ENCODE results near the gene MCCC1. TPM values are rescaled to one million over a fixed set of nuclear protein-coding genes. Genes with fewer than 3 reads are reported as not detected.
A peak's percentile ranks its signal among the peaks of the same experiment; 100 is the strongest.
"Not testable (repeated sequence)": the region's sequence is repeated elsewhere in the genome, so short reads cannot be mapped to it uniquely, and the experiment has no call there.

Gene MCCC1
- total RNA-seq, 3 donors from 2014 or later (not counting 1 experiment from before 2014, with no cell fraction given) = 18.4 to 23.0 (median 21.7) TPM

GRCh38 chr3:183116025-183116614 lies 16.8 kb upstream of the MCCC1 start:
- H3K4me3 Mint-ChIP-seq = peak overlapping the region; percentile 49
- ATAC-seq (peak in 1 of 3 donors; percentile 45), DNase-seq (peak in 1 of 2 donors; percentile 72)
- H3K4me1 ChIP-seq (ENCODE audit: control insufficient read depth, insufficient read depth, low read length) = peaks cover 11% of the 10 kb centered on the region
- no peak overlapping the region for H3K4me3 ChIP-seq (ENCODE audit: low read length)
- no peaks in the 10 kb centered on the region for H3K36me3 Mint-ChIP-seq
- H3K27me3 Mint-ChIP-seq (ENCODE audit: low read depth in 2 of 2) = peaks cover 14 to 16% of the 10 kb centered on the region in 2 donors
- no peaks in the 10 kb centered on the region for H3K9me3 ChIP-seq (ENCODE audit: control insufficient read depth, insufficient read depth, low read length)
- H3K36me3 ChIP-seq (ENCODE audit: control insufficient read depth, insufficient read depth, low read length) = no peaks in the 10 kb centered on the region
- H3K4me1 Mint-ChIP-seq = peaks cover 0 to 5% of the 10 kb centered on the region in 2 donors
- peaks cover 5% of the 10 kb centered on the region for H3K27me3 ChIP-seq (ENCODE audit: control insufficient read depth, insufficient read depth, low read length)
- no peak overlapping the region for H3K27ac ChIP-seq (ENCODE audit: low read length)
- TF ChIP-seq CTCF (IDR thresholded peaks at IDR 0.05) = no peak
- no peaks in the 10 kb centered on the region for H3K9me3 Mint-ChIP-seq
- no peak overlapping the region for H3K27ac Mint-ChIP-seq
- intact Hi-C loops (cut with micrococcal nuclease) = no loop called here
- WGBS (ENCODE audit: insufficient coverage) = under 1% methylated on average over 25 of the region's 25 CpGs

GRCh38 chr3:183114384-183115178 lies 15.3 kb upstream of the MCCC1 start:
- H3K9me3 ChIP-seq (ENCODE audit: control insufficient read depth, insufficient read depth, low read length) = no peaks in the 10 kb centered on the region
- H3K9me3 Mint-ChIP-seq = no peaks in the 10 kb centered on the region
- DNase-seq (no peak), ATAC-seq (no peak)
- no peak overlapping the region for H3K27ac ChIP-seq (ENCODE audit: low read length)
- WGBS (ENCODE audit: insufficient coverage) = 78% methylated on average over 12 of the region's 13 CpGs
- no peak overlapping the region for H3K27ac Mint-ChIP-seq
- H3K36me3 ChIP-seq (ENCODE audit: control insufficient read depth, insufficient read depth, low read length) = no peaks in the 10 kb centered on the region
- no peak for TF ChIP-seq CTCF (IDR thresholded peaks at IDR 0.05)
- peaks cover 11% of the 10 kb centered on the region for H3K4me1 ChIP-seq (ENCODE audit: control insufficient read depth, insufficient read depth, low read length)
- H3K4me3 Mint-ChIP-seq = no peak overlapping the region
- H3K27me3 ChIP-seq (ENCODE audit: control insufficient read depth, insufficient read depth, low read length) = peaks cover 3% of the 10 kb centered on the region
- H3K27me3 Mint-ChIP-seq (ENCODE audit: low read depth in 2 of 2) = peaks cover 16 to 17% of the 10 kb centered on the region in 2 donors
- no peaks in the 10 kb centered on the region for H3K36me3 Mint-ChIP-seq
- H3K4me3 ChIP-seq (ENCODE audit: low read length) = no peak overlapping the region
- peaks cover 0 to 5% of the 10 kb centered on the region in 2 donors for H3K4me1 Mint-ChIP-seq
- intact Hi-C loops (cut with micrococcal nuclease) = no loop called here

- H3K36me3 Mint-ChIP-seq; H3K4me1 ChIP-seq (ENCODE audit: control insufficient read depth, insufficient read depth, low read length); H3K9me3 ChIP-seq (ENCODE audit: control insufficient read depth, insufficient read depth, low read length); H3K4me3 Mint-ChIP-seq; H3K27me3 ChIP-seq (ENCODE audit: control insufficient read depth, insufficient read depth, low read length); H3K27ac Mint-ChIP-seq; H3K9me3 Mint-ChIP-seq; ATAC-seq; H3K4me3 ChIP-seq (ENCODE audit: low read length); intact Hi-C loops (cut with micrococcal nuclease); H3K4me1 Mint-ChIP-seq; H3K27ac ChIP-seq (ENCODE audit: low read length); DNase-seq; H3K36me3 ChIP-seq (ENCODE audit: control insufficient read depth, insufficient read depth, low read length): not testable (repeated sequence)
- H3K27me3 Mint-ChIP-seq (ENCODE audit: low read depth in 2 of 2) = peaks cover 2 to 11% of the 10 kb centered on the region in 2 donors
- no CpG with 5 or more reads among the region's 1 CpG for WGBS (ENCODE audit: insufficient coverage)
Observed at GRCh38 chr3:183109847-183110246, 10.6 kb upstream of the MCCC1 start.

GRCh38 chr3:183108470-183108869 lies 9.2 kb upstream of the MCCC1 start:
- Histone ChIP-seq H3K4me1 (ENCODE audit: control insufficient read depth, insufficient read depth, low read length) (no peaks in the 10 kb centered on the region), H3K27ac (ENCODE audit: low read length) (no peak overlapping the region), H3K27me3 (ENCODE audit: control insufficient read depth, insufficient read depth, low read length) (no peaks in the 10 kb centered on the region), H3K9me3 (ENCODE audit: control insufficient read depth, insufficient read depth, low read length) (no peaks in the 10 kb centered on the region), H3K4me3 (ENCODE audit: low read length) (no peak overlapping the region), H3K36me3 (ENCODE audit: control insufficient read depth, insufficient read depth, low read length) (no peaks in the 10 kb centered on the region)
- WGBS (ENCODE audit: insufficient coverage) = 94% methylated on average over 2 of the region's 4 CpGs
- ATAC-seq = no peak
- H3K36me3 Mint-ChIP-seq = no peaks in the 10 kb centered on the region
- TF ChIP-seq CTCF (IDR thresholded peaks at IDR 0.05) = no peak
- H3K27ac Mint-ChIP-seq = no peak overlapping the region
- intact Hi-C loops (cut with micrococcal nuclease) = no loop called here
- DNase-seq = no peak
- H3K27me3 Mint-ChIP-seq (ENCODE audit: low read depth in 2 of 2) = peaks cover 0 to 11% of the 10 kb centered on the region in 2 donors
- H3K9me3 Mint-ChIP-seq = no peaks in the 10 kb centered on the region
- H3K4me1 Mint-ChIP-seq = no peaks in the 10 kb centered on the region
- no peak overlapping the region for H3K4me3 Mint-ChIP-seq
